Ovary (tissue), 9 donors: ENCODE data around the gene ASRGL1. TPM values are rescaled to one million over a fixed set of nuclear protein-coding genes. Genes with fewer than 3 reads are reported as not detected.

Source experiments
- DNase-seq, 5 donors: peaks; one replicate each; pipeline ENCODE4 v3.0.0-alpha.2; 2019 to 2020
- H3K27ac ChIP-seq, 2 donors: fragments of 200-600 bp; one replicate each; pipeline versions ENCODE4 v1.5.1 to v1.8.0; 2019 to 2022
- H3K27me3 ChIP-seq: fragments of 200-600 bp; one replicate; pipeline ENCODE4 v1.8.0; 2022
- H3K36me3 ChIP-seq: fragments of 200-600 bp; sonication (generic); one replicate; pipeline ENCODE4 v1.5.1; 2019
- H3K4me1 ChIP-seq: one replicate; pipeline ENCODE4 v1.8.1; 2013; ENCODE audit warnings: mild to moderate bottlenecking, moderate library complexity; ENCODE audit not compliant: insufficient read depth
- H3K4me3 ChIP-seq: fragments of 200-600 bp; sonication (generic); one replicate; pipeline ENCODE4 v1.5.1; 2017
- H3K9me3 ChIP-seq, 2 donors: fragments of 200-600 bp in 1 of 2; sonication (generic) in 1 of 2; one replicate each; pipeline versions ENCODE4 v1.5.1 to v1.8.1; 2013 to 2019; ENCODE audit warnings: mild to moderate bottlenecking in 1 of 2, moderate library complexity in 1 of 2
- CTCF ChIP-seq, 3 donors: fragments of 450-650 bp in 2 of 3; fragments of 200-600 bp in 1 of 3; IDR thresholded peaks; one replicate each; pipeline versions ENCODE4 v1.5.1 to v1.8.0; 2016 to 2022; ENCODE audit warnings: antibody characterized with exemption in 3 of 3, mild to moderate bottlenecking in 1 of 3
- EP300 ChIP-seq: sonication (generic); formaldehyde crosslinking; IDR thresholded peaks from one replicate; pipeline ENCODE4 v1.6.1; 2017; ENCODE audit warnings: antibody characterized with exemption
- POLR2A ChIP-seq: fragments of 450-650 bp; IDR thresholded peaks from one replicate; pipeline ENCODE4 v1.6.1; 2017; ENCODE audit warnings: antibody characterized with exemption, mild to moderate bottlenecking, moderate library complexity
- WGBS, 3 donors: extraction: QIAGEN DNeasy Blood & Tissue Kit in 1 of 3; methylation state at CpG; one replicate each; pipeline versions ENCODE4 v1.1.5 to v1.1.7; 2013 to 2017; 5-methylcytosine and 5-hydroxymethylcytosine counted together
- intact Hi-C, 4 donors: fragments of 100-400 bp; cut with DNase I; formaldehyde crosslinking; loops; one replicate each; pipeline versions ENCODE4 v1.11.0 to v1.15.1; 2022 to 2023
- polyA plus RNA-seq, 2 donors: library from polyadenylated mRNA; stranded (reverse); fragments of 200-250 nt in 1 of 2; fragments of 350-450 nt in 1 of 2; fragmentation: Illumina TruSeq in 1 of 2; extraction: RNeasy Lipid Tissue Mini Kit (QIAGEN cat#74804) in 1 of 2; gene quantifications; one replicate each; pipeline ENCODE4 v1.2.3, GENCODE V29; 2013 to 2014
- total RNA-seq, 7 donors: library from RNA; depleted of rRNA in 2 of 7; stranded (reverse); fragments of >200 nt in 2 of 7; fragmentation: NEBNext Ultra II Directional in 3 of 7; extraction: Animal tissue kit (Norgen Biotek cat#: 25700) in 3 of 7; gene quantifications; one replicate each; pipeline versions ENCODE4 v1.1.0 to v1.2.4, GENCODE V29; 2016 to 2023
- donor health status: DM: no; HTN: no; CAD: no; lungs with moderate emphysema.
- donor health status: DM: no; HTN: no; CAD: no.
- donor health status: Bipolar disorder and iron deficiency.
- donor health status: DM: yes; HTN: yes; CAD: no.
- donor health status: DM: no; HTN: no; CAD: no.
- donor health status: DM: yes; HTN: yes; CAD: no.

The ASRGL1 gene
- total and polyA plus RNA-seq, 9 donors = 1.6 to 143 (median 9.8) TPM

- intact Hi-C loops = loop anchor here in 2 of 4 donors (5.0 to 10.0 kb wide), 5 partner anchors 144 to 456 kb away; partner anchors contain the start of genes LBHD1 (in 1 of the 2), LRRN4CL (in 1 of the 2), UBXN1 (in 1 of the 2) and UQCC3 (in 1 of the 2)
- Histone ChIP-seq H3K9me3 (no peaks in the 10 kb centered on the region), H3K27me3 (no peaks in the 10 kb centered on the region), H3K4me3 (no peak overlapping the region), H3K36me3 (no peaks in the 10 kb centered on the region), H3K27ac (peak overlapping the region; percentile 37 to 79), H3K4me1 (peaks cover 49% of the 10 kb centered on the region)
- WGBS, 3 donors = 35 to 49% (median 46%) methylated on average over 22 of the region's 22 CpGs
- peak; percentile 48 to 64 (median 56) for DNase-seq
- no peak for TF ChIP-seq EP300
- TF ChIP-seq CTCF (IDR thresholded peaks at IDR 0.05) = no peak
- TF ChIP-seq POLR2A = no peak
These were observed 61.1 kb downstream of the ASRGL1 start for GRCh38 chr11:62398011-62398994.

- DNase-seq = peak in 3 of 5 donors; percentile 52 to 57 (median 52)
- intact Hi-C loops = loop anchor here in 2 of 4 donors (5.0 to 10.0 kb wide), 5 partner anchors 143 to 455 kb away; partner anchors contain the start of genes LBHD1 (in 1 of the 2), LRRN4CL (in 1 of the 2), UBXN1 (in 1 of the 2) and UQCC3 (in 1 of the 2)
- Histone ChIP-seq H3K4me1 (peaks cover 49% of the 10 kb centered on the region), H3K9me3 (no peaks in the 10 kb centered on the region), H3K4me3 (no peak overlapping the region), H3K36me3 (no peaks in the 10 kb centered on the region), H3K27me3 (no peaks in the 10 kb centered on the region), H3K27ac (peak overlapping the region; percentile 49 to 79)
- TF ChIP-seq POLR2A (no peak), CTCF (IDR thresholded peaks at IDR 0.05) (no peak)
- 4 to 32% (median 28%) methylated on average over 6 to 10 of the region's 10 CpGs for WGBS, 3 donors
These were observed 62.1 kb downstream of the ASRGL1 start for GRCh38 chr11:62399172-62399877.

GRCh38 chr11:62399878-62400266, 62.6 kb downstream of the ASRGL1 start:
- 9 to 16% (median 10%) methylated on average over 7 of the region's 7 CpGs for WGBS, 3 donors
- Histone ChIP-seq H3K27ac (peak overlapping the region; percentile 49 to 79), H3K4me3 (no peak overlapping the region), H3K27me3 (no peaks in the 10 kb centered on the region), H3K4me1 (peaks cover 49% of the 10 kb centered on the region), H3K9me3 (no peaks in the 10 kb centered on the region), H3K36me3 (no peaks in the 10 kb centered on the region)
- peak in 4 of 5 donors; percentile 48 to 75 (median 63) for DNase-seq
- intact Hi-C loops = loop anchor here in 3 of 4 donors (2.0 to 10.0 kb wide), 6 partner anchors 142 to 455 kb away; partner anchors contain the start of genes LBHD1 (in 1 of the 3), LRRN4CL (in 1 of the 3), UBXN1 (in 1 of the 3) and UQCC3 (in 1 of the 3)
- TF ChIP-seq CTCF (IDR thresholded peaks at IDR 0.05) = no peak

GRCh38 chr11:62400281-62400680, 63.0 kb downstream of the ASRGL1 start:
- Histone ChIP-seq H3K27ac (peak overlapping the region; percentile 49 to 79), H3K27me3 (no peaks in the 10 kb centered on the region), H3K4me3 (no peak overlapping the region), H3K9me3 (no peaks in the 10 kb centered on the region), H3K4me1 (peaks cover 49% of the 10 kb centered on the region), H3K36me3 (no peaks in the 10 kb centered on the region)
- WGBS, 3 donors = 18 to 31% (median 27%) methylated on average over 6 of the region's 6 CpGs
- no peak for TF ChIP-seq POLR2A
- no peak for TF ChIP-seq EP300
- TF ChIP-seq CTCF (IDR thresholded peaks at IDR 0.05) = no peak
- DNase-seq = peak in 2 of 5 donors; percentile 31 to 46
- intact Hi-C loops = loop anchor here in 1 of 4 donors (2.0 kb wide), 1 partner anchor 145 kb away; no protein-coding TSS in a partner anchor
